DND-41 (cell line): Measurements from ENCODE around the gene C10orf90.

ENCODE experiments used
- EZH2 ChIP-seq: IDR thresholded peaks from 3 replicates; pipeline ENCODE4 v1.6.1; 2012; ENCODE audit warnings: borderline replicate concordance, low read depth, mild to moderate bottlenecking, moderate library complexity, low read length, inconsistent platforms; ENCODE audit not compliant: severe bottlenecking
- TF ChIP-seq, protein P1 (sequence below): IDR thresholded peaks from 2 replicates; pipeline ENCODE4 v1.5.1; 2012; ENCODE audit warnings: borderline replicate concordance, low read length, moderate library complexity, mild to moderate bottlenecking; ENCODE audit not compliant: poor library complexity, severe bottlenecking; ENCODE audit errors: extremely low read depth

DNA sequence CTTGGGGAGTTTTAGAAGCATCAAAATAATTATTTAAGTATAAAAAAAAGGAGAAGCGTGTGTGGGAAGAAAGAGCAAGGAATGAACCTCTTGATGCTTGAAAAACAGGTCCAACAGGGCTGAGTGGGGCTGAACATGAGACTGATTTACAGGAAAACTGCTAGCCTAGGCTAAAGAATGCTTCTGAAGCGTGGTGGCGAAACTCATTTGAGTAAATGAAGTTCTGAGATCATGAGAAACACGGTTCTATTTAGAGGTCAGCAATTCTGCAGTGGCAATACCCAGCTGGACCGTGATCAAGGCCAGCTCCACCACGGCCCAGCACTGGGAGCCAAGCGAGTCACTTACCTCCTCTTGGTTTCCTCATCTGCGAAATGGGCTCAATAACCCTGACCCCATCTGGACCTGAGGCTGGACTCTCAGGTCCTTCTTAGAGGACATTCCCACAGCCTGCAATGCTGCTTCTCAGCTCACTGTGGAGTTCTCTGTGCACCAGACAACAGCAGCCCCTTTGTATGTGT, 142.1 kb downstream of the C10orf90 start:
- TF ChIP-seq, protein P1, sequence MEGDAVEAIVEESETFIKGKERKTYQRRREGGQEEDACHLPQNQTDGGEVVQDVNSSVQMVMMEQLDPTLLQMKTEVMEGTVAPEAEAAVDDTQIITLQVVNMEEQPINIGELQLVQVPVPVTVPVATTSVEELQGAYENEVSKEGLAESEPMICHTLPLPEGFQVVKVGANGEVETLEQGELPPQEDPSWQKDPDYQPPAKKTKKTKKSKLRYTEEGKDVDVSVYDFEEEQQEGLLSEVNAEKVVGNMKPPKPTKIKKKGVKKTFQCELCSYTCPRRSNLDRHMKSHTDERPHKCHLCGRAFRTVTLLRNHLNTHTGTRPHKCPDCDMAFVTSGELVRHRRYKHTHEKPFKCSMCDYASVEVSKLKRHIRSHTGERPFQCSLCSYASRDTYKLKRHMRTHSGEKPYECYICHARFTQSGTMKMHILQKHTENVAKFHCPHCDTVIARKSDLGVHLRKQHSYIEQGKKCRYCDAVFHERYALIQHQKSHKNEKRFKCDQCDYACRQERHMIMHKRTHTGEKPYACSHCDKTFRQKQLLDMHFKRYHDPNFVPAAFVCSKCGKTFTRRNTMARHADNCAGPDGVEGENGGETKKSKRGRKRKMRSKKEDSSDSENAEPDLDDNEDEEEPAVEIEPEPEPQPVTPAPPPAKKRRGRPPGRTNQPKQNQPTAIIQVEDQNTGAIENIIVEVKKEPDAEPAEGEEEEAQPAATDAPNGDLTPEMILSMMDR, result no peak
- no peak for TF ChIP-seq EZH2
